OCI-LY7 (cell line): Measurements from ENCODE around the gene PLXNA4.

Experiments used
- EZH2phosphoT487 ChIP-seq: fragments of 200-600 bp; sonication (generic); IDR thresholded peaks from 2 replicates; pipeline ENCODE4 v1.6.1; 2018; ENCODE audit warnings: low read depth, borderline replicate concordance, mild to moderate bottlenecking, mixed run types, antibody characterized with exemption, low read length, moderate library complexity, mixed read lengths
- TF ChIP-seq, protein P1 (sequence below): fragments of 200-600 bp; sonication (generic); conservative IDR thresholded peaks from 2 replicates; pipeline ENCODE4 v1.5.1; 2014; ENCODE audit warnings: mild to moderate bottlenecking, antibody characterized with exemption, low read length, moderate library complexity, mixed read lengths

DNA sequence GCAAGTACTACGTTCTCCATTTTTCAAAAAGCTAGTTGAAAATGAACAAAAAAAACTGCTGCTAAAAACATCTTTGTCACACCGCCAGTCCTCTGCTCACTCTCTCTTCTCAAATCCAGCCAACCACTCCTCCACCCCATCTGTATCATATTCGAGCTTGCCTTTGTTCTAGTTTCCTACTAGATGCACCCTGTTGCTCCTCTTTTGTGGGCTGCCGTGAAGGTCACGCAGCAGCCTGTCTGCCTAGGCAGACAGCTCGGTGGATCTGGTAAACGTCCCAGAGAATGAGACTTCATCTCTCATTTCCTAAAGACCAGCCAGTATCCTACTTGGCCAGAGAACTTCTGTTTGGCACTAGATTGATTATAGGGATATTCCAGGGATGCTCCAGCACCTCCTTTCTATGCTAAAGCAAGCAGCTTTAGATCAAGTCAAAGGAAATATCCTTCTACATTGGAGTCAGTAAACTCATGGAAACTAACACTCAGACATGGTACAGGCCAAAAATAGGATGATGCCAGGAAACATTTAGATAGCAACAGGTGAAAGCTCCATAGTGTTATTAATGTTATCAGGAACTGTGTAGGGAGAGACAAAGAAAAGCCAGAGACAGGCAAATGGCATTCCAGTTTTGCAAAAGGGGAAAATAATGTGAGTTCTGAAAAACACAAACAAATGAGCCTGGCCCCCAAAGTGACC, 8.7 kb upstream of the PLXNA4 start:
- TF ChIP-seq, protein P1, sequence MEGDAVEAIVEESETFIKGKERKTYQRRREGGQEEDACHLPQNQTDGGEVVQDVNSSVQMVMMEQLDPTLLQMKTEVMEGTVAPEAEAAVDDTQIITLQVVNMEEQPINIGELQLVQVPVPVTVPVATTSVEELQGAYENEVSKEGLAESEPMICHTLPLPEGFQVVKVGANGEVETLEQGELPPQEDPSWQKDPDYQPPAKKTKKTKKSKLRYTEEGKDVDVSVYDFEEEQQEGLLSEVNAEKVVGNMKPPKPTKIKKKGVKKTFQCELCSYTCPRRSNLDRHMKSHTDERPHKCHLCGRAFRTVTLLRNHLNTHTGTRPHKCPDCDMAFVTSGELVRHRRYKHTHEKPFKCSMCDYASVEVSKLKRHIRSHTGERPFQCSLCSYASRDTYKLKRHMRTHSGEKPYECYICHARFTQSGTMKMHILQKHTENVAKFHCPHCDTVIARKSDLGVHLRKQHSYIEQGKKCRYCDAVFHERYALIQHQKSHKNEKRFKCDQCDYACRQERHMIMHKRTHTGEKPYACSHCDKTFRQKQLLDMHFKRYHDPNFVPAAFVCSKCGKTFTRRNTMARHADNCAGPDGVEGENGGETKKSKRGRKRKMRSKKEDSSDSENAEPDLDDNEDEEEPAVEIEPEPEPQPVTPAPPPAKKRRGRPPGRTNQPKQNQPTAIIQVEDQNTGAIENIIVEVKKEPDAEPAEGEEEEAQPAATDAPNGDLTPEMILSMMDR: no peak
- no peak for TF ChIP-seq EZH2phosphoT487
